GM21447 (cell line): ENCODE measurements around the gene ASB1.

Source experiments
- ATAC-seq: cut with Tn5 transposase; IDR thresholded peaks from one replicate; pipeline ENCODE4 v1.9.1; 2021; ENCODE audit not compliant: unreplicated experiment

Gene ASB1

DNA sequence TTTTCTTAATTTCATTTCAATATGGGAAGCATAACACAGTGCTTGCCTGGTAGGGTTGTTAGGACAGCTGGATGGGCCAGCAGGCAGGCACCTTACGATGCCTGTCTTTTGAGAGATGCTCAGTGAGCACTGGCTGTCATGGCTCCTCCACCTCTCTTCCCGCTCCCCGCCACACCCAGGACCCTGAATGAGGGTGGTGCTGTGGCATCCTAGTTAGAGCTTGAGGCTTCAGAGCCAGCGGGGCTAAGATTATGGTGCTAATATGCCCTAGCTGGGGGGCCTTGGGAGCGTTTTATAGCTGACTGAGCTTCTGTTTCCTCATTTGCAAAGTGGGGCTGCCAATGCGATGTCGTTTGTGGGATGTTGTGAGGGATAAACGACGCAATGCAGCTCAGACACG is 37.7 kb downstream of the ASB1 start:
- ATAC-seq = no peak

GRCh38 chr2:238465487-238466242 is 38.9 kb downstream of the ASB1 start:
- no peak for ATAC-seq

DNA sequence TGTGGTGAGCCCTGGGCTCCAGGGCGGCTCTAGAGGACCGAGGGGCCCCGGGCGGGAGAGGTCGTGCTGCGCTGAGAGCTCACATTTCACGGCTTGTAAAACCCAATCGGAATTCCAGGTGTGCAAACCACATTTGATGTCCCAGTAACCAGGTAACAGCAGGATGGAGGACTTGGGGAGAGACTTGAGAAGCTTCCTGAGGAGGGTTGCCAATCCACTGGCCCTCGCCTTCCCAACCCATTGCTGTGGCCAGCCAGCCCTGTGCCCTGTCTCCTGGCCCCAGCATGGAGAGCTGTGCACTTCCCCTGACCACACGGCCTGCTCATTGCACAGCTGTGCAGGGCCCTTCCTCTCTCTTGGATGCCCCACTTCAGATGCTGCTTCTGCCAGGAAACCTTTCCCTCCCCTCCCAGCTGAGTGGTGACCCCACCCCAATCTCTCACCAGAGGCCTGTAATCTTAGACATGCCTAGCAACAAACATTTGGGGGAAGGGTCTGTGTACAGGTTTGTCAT is 39.6 kb downstream of the ASB1 start:
- no peak for ATAC-seq

DNA sequence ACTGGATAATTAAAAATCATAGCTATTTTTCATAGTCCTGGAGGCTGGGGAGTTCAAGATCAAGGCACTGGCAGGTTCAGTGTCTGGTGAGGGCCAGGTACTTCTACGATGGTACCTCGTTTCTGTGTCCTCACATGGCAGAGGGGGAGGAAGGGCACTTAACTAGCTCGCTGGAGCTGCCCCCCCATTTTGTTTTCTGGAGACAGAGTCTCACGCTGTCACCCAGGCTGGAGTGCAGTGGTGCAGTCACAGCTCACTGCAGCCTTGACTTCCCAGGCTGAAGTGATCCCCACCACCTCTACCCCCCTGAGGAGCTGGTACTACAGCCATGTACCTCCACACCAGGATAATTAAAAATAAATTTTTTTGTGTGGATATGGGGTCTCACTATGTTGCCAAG is 40.3 kb downstream of the ASB1 start:
- ATAC-seq = no peak

GRCh38 chr2:238467792-238468191 is 41.1 kb downstream of the ASB1 start:
- no peak for ATAC-seq

- no peak for ATAC-seq
Observed at GRCh38 chr2:238469155-238469554, 42.4 kb downstream of the ASB1 start.

DNA sequence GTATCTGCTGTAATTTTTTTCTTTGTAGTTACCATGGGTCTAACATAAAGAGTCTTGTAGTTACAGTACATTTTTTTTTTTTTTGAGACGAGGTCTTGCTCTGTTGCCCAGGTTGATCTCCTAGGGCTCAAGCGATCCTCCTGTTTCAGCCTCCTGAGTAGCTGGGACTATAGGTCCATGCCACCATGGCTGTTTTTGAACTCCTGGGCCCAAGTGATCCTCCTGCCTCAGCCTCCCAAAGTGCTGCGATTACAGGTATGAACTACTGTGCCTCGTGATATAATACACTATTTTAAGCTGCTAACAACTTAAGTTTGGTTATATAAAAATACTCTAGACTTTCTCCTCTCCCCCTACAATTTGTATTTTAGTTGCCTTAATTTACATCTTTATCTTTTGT is 46.3 kb downstream of the ASB1 start:
- no peak for ATAC-seq

DNA sequence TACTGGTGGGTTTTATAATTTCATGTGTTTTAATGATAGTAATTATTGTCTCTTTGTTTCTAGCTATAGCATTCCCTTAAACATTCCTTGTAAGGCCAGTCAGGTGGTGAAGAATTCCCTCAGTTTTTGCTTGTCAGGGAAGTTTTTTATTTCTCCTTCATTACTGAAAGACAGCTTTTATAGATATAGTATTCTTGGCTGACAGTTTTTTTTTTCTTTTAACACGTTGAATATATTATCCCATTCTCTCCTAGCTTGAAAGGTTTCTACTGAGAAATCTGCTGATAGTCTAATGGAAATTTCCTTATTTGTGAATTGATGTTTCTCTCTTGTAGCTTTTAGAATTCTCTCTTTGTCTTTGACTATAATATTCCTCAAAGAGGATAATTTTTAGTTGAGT is 46.8 kb downstream of the ASB1 start:
- no peak for ATAC-seq

DNA sequence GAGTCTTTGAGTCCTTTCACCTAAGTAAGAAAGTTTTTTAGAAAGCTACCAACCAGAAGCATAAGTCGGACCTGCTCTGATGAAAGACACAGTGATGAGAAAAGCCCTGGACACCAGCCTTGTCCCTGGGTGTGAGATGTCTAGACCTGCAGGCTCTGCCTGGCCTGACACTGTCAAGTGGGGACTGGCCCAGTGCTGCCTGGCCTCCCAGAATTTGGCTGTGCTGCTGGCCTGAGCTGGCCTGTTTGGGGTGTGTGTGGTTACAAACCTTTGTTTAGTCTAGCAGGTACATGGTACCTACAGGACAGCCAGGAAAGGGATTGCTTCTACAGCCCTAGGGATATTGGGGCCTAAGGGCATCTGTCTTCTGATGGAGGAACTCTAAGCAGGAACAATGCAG is 48.3 kb downstream of the ASB1 start:
- no peak for ATAC-seq

- ATAC-seq = no peak
Observed at GRCh38 chr2:238475566-238475965, 48.8 kb downstream of the ASB1 start.

- ATAC-seq = no peak
Observed at GRCh38 chr2:238476258-238476657, 49.5 kb downstream of the ASB1 start.

- no peak for ATAC-seq
Observed at GRCh38 chr2:238478216-238478615, 51.5 kb downstream of the ASB1 start.

- no peak for ATAC-seq
Observed at GRCh38 chr2:238479847-238480246, 53.1 kb downstream of the ASB1 start.

DNA sequence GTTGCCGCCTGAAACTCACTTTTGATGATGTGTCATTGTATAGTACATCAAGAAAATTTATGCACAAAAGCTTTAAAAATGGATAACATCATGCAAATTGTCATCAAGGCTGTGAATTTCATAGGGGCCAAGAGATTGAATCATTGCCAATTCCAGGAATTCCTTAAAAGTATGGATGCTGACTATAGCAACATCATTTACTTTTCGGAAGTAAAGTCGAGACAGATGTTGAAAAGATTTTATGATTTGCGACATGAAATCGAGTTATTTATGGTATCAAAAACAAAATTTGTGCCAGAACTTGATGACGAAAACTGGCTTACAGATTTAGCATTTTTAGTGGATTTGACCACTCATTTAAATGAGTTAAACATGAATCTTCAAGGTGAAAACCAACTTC is 56.3 kb downstream of the ASB1 start:
- no peak for ATAC-seq

- no peak for ATAC-seq
Observed at GRCh38 chr2:238483656-238484055, 56.9 kb downstream of the ASB1 start.

- ATAC-seq = no peak
Observed at GRCh38 chr2:238484522-238485452, 58.1 kb downstream of the ASB1 start.

- no peak for ATAC-seq
Observed at GRCh38 chr2:238486123-238486848, 59.6 kb downstream of the ASB1 start.

DNA sequence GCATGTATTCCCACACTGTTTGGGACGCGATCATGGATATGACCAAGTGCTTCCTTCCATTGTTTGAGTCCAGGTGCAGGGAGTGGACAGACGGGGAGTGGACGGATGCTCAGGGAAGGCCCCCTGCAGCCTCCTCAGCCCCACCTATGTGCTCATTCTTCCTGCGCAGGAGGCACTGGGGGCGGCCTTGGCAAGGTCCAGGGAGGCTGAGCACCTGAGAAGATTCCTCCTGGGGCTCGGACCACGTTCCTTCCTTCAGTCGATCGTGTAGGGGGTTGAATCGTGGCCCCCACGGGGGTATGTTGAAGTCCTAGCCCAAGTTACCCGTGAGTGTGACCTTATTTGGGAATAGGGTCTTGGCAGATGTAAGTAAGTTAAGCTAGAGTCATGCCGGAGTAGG is 60.4 kb downstream of the ASB1 start:
- ATAC-seq = no peak

GRCh38 chr2:238487652-238488346 is 61.1 kb downstream of the ASB1 start:
- no peak for ATAC-seq

- ATAC-seq = no peak
Observed at GRCh38 chr2:238488347-238488826, 61.7 kb downstream of the ASB1 start.

DNA sequence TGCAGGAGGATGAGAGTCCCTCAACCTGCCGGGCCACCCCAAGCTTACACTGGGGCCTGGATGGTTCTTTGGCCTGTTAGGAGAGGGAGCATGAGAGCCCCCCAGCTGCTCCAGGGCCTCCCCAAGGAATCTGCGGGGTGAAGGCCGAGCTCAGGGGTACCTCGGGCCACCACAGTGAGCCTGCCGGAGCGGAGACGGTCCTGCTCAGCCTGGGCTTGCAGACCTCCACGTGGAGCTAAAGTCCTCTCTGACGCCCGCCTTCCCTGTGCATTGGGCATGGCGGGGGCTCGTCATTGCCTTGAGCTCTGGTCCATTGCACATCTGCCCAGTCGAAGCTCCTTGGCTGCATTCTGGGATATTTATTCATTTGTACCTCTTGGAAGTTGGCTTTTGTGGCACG is 62.7 kb downstream of the ASB1 start:
- ATAC-seq = no peak
